Measurements from ENCODE around the gene VEPH1. TPM values are rescaled to one million over a fixed set of nuclear protein-coding genes. Genes with fewer than 3 reads are reported as not detected.

Gene VEPH1
- total RNA-seq, 1 donor from 2014 or later = 1.0 TPM

GRCh38 chr3:157508461-157508860, 5.2 kb upstream of the VEPH1 start:
- Histone ChIP-seq H3K27me3 (ENCODE audit: control insufficient read depth in 3 of 3, insufficient read depth in 3 of 3, low read length in 3 of 3) (no peaks in the 10 kb centered on the region), H3K27ac (ENCODE audit: low read depth, low read length) (no peak overlapping the region), H3K4me3 (ENCODE audit: low read length in 3 of 3) (no peak overlapping the region), H3K36me3 (ENCODE audit: control insufficient read depth in 3 of 3, insufficient read depth in 3 of 3, low read length in 3 of 3) (no peaks in the 10 kb centered on the region), H3K4me1 (ENCODE audit: control insufficient read depth in 3 of 3, insufficient read depth in 3 of 3, low read length in 3 of 3) (no peaks in the 10 kb centered on the region), H3K9me3 (ENCODE audit: control insufficient read depth in 3 of 3, low read length in 3 of 3) (no peaks in the 10 kb centered on the region), H3K9ac (ENCODE audit: low read depth in 1 of 3, low read length in 3 of 3) (no peak overlapping the region)

- H3K27me3 ChIP-seq (ENCODE audit: control insufficient read depth in 3 of 3, insufficient read depth in 3 of 3, low read length in 3 of 3) = peaks cover 0 to 10% (median 7%) of the 10 kb centered on the region in 3 donors
- H3K9me3 ChIP-seq (ENCODE audit: control insufficient read depth in 3 of 3, low read length in 3 of 3) = no peaks in the 10 kb centered on the region
- H3K4me1 ChIP-seq (ENCODE audit: control insufficient read depth in 3 of 3, insufficient read depth in 3 of 3, low read length in 3 of 3) = peaks cover 0 to 5% (median 3%) of the 10 kb centered on the region in 3 donors
- H3K4me3 ChIP-seq (ENCODE audit: low read length in 3 of 3) = no peak overlapping the region
- no peaks in the 10 kb centered on the region for H3K36me3 ChIP-seq (ENCODE audit: control insufficient read depth in 3 of 3, insufficient read depth in 3 of 3, low read length in 3 of 3)
- no peak overlapping the region for H3K27ac ChIP-seq (ENCODE audit: low read depth, low read length)
- no peak overlapping the region for H3K9ac ChIP-seq (ENCODE audit: low read depth in 1 of 3, low read length in 3 of 3)
These were observed 1.4 kb downstream of the VEPH1 start for GRCh38 chr3:157501863-157502262.

GRCh38 chr3:157500232-157500631, 3.0 kb downstream of the VEPH1 start:
- peak overlapping the region in 1 of 3 donors; percentile 17 for H3K4me3 ChIP-seq (ENCODE audit: low read length in 3 of 3)
- H3K27ac ChIP-seq (ENCODE audit: low read depth, low read length) = no peak overlapping the region
- no peak overlapping the region for H3K9ac ChIP-seq (ENCODE audit: low read depth in 1 of 3, low read length in 3 of 3)
- H3K4me1 ChIP-seq (ENCODE audit: control insufficient read depth in 3 of 3, insufficient read depth in 3 of 3, low read length in 3 of 3) = peaks cover 0 to 5% (median 3%) of the 10 kb centered on the region in 3 donors
- H3K27me3 ChIP-seq (ENCODE audit: control insufficient read depth in 3 of 3, insufficient read depth in 3 of 3, low read length in 3 of 3) = peaks cover 0 to 10% (median 7%) of the 10 kb centered on the region in 3 donors
- no peaks in the 10 kb centered on the region for H3K9me3 ChIP-seq (ENCODE audit: control insufficient read depth in 3 of 3, low read length in 3 of 3)
- H3K36me3 ChIP-seq (ENCODE audit: control insufficient read depth in 3 of 3, insufficient read depth in 3 of 3, low read length in 3 of 3) = no peaks in the 10 kb centered on the region

GRCh38 chr3:157499342-157499963, 3.8 kb downstream of the VEPH1 start:
- peak overlapping the region; percentile 44 to 56 (median 44) for H3K4me3 ChIP-seq (ENCODE audit: low read length in 3 of 3)

GRCh38 chr3:157498371-157498770, 4.8 kb downstream of the VEPH1 start:
- Histone ChIP-seq H3K27ac (ENCODE audit: low read depth, low read length) (no peak overlapping the region), H3K4me1 (ENCODE audit: control insufficient read depth in 3 of 3, insufficient read depth in 3 of 3, low read length in 3 of 3) (peaks cover 0 to 9% (median 5%) of the 10 kb centered on the region in 3 donors), H3K27me3 (ENCODE audit: control insufficient read depth in 3 of 3, insufficient read depth in 3 of 3, low read length in 3 of 3) (peaks cover 0 to 10% (median 7%) of the 10 kb centered on the region in 3 donors), H3K9me3 (ENCODE audit: control insufficient read depth in 3 of 3, low read length in 3 of 3) (no peaks in the 10 kb centered on the region), H3K4me3 (ENCODE audit: low read length in 3 of 3) (no peak overlapping the region), H3K9ac (ENCODE audit: low read depth in 1 of 3, low read length in 3 of 3) (no peak overlapping the region), H3K36me3 (ENCODE audit: control insufficient read depth in 3 of 3, insufficient read depth in 3 of 3, low read length in 3 of 3) (no peaks in the 10 kb centered on the region)

More at GRCh38 chr3:157499342-157499963, 3.8 kb downstream of the VEPH1 start:
- Histone ChIP-seq H3K36me3 (ENCODE audit: control insufficient read depth in 3 of 3, insufficient read depth in 3 of 3, low read length in 3 of 3) (no peaks in the 10 kb centered on the region), H3K27me3 (ENCODE audit: control insufficient read depth in 3 of 3, insufficient read depth in 3 of 3, low read length in 3 of 3) (peaks cover 0 to 10% (median 7%) of the 10 kb centered on the region in 3 donors), H3K9ac (ENCODE audit: low read depth in 1 of 3, low read length in 3 of 3) (peak overlapping the region in 2 of 3 donors; percentile 35 to 42), H3K9me3 (ENCODE audit: control insufficient read depth in 3 of 3, low read length in 3 of 3) (no peaks in the 10 kb centered on the region), H3K4me1 (ENCODE audit: control insufficient read depth in 3 of 3, insufficient read depth in 3 of 3, low read length in 3 of 3) (peaks cover 0 to 5% (median 3%) of the 10 kb centered on the region in 3 donors), H3K27ac (ENCODE audit: low read depth, low read length) (no peak overlapping the region)

GRCh38 chr3:157495846-157496245, 7.4 kb downstream of the VEPH1 start:
- H3K27me3 ChIP-seq (ENCODE audit: control insufficient read depth in 3 of 3, insufficient read depth in 3 of 3, low read length in 3 of 3) = peaks cover 0 to 10% (median 4%) of the 10 kb centered on the region in 3 donors
- no peaks in the 10 kb centered on the region for H3K9me3 ChIP-seq (ENCODE audit: control insufficient read depth in 3 of 3, low read length in 3 of 3)
- H3K36me3 ChIP-seq (ENCODE audit: control insufficient read depth in 3 of 3, insufficient read depth in 3 of 3, low read length in 3 of 3) = no peaks in the 10 kb centered on the region
- H3K9ac ChIP-seq (ENCODE audit: low read depth in 1 of 3, low read length in 3 of 3) = no peak overlapping the region
- peaks cover 0 to 9% (median 5%) of the 10 kb centered on the region in 3 donors for H3K4me1 ChIP-seq (ENCODE audit: control insufficient read depth in 3 of 3, insufficient read depth in 3 of 3, low read length in 3 of 3)
- no peak overlapping the region for H3K4me3 ChIP-seq (ENCODE audit: low read length in 3 of 3)
- no peak overlapping the region for H3K27ac ChIP-seq (ENCODE audit: low read depth, low read length)

- no peak overlapping the region for H3K4me3 ChIP-seq (ENCODE audit: low read length in 3 of 3)
- peaks cover 0 to 6% (median 2%) of the 10 kb centered on the region in 3 donors for H3K27me3 ChIP-seq (ENCODE audit: control insufficient read depth in 3 of 3, insufficient read depth in 3 of 3, low read length in 3 of 3)
- no peak overlapping the region for H3K9ac ChIP-seq (ENCODE audit: low read depth in 1 of 3, low read length in 3 of 3)
- H3K36me3 ChIP-seq (ENCODE audit: control insufficient read depth in 3 of 3, insufficient read depth in 3 of 3, low read length in 3 of 3) = no peaks in the 10 kb centered on the region
- no peak overlapping the region for H3K27ac ChIP-seq (ENCODE audit: low read depth, low read length)
- peaks cover 0 to 9% (median 5%) of the 10 kb centered on the region in 3 donors for H3K4me1 ChIP-seq (ENCODE audit: control insufficient read depth in 3 of 3, insufficient read depth in 3 of 3, low read length in 3 of 3)
- H3K9me3 ChIP-seq (ENCODE audit: control insufficient read depth in 3 of 3, low read length in 3 of 3) = no peaks in the 10 kb centered on the region
These were observed 8.5 kb downstream of the VEPH1 start for GRCh38 chr3:157494581-157495281.

GRCh38 chr3:157493627-157494550, 9.3 kb downstream of the VEPH1 start:
- H3K27me3 ChIP-seq (ENCODE audit: control insufficient read depth in 3 of 3, insufficient read depth in 3 of 3, low read length in 3 of 3) = no peaks in the 10 kb centered on the region
- H3K4me1 ChIP-seq (ENCODE audit: control insufficient read depth in 3 of 3, insufficient read depth in 3 of 3, low read length in 3 of 3) = peaks cover 0 to 6% (median 0%) of the 10 kb centered on the region in 3 donors
- no peak overlapping the region for H3K4me3 ChIP-seq (ENCODE audit: low read length in 3 of 3)
- H3K27ac ChIP-seq (ENCODE audit: low read depth, low read length) = no peak overlapping the region
- H3K9ac ChIP-seq (ENCODE audit: low read depth in 1 of 3, low read length in 3 of 3) = no peak overlapping the region
- no peaks in the 10 kb centered on the region for H3K36me3 ChIP-seq (ENCODE audit: control insufficient read depth in 3 of 3, insufficient read depth in 3 of 3, low read length in 3 of 3)
- no peaks in the 10 kb centered on the region for H3K9me3 ChIP-seq (ENCODE audit: control insufficient read depth in 3 of 3, low read length in 3 of 3)

GRCh38 chr3:157491136-157491535, 12.1 kb downstream of the VEPH1 start:
- Histone ChIP-seq H3K36me3 (ENCODE audit: control insufficient read depth in 3 of 3, insufficient read depth in 3 of 3, low read length in 3 of 3) (no peaks in the 10 kb centered on the region), H3K4me1 (ENCODE audit: control insufficient read depth in 3 of 3, insufficient read depth in 3 of 3, low read length in 3 of 3) (peaks cover 0 to 6% (median 0%) of the 10 kb centered on the region in 3 donors), H3K9ac (ENCODE audit: low read depth in 1 of 3, low read length in 3 of 3) (no peak overlapping the region), H3K27me3 (ENCODE audit: control insufficient read depth in 3 of 3, insufficient read depth in 3 of 3, low read length in 3 of 3) (no peaks in the 10 kb centered on the region), H3K4me3 (ENCODE audit: low read length in 3 of 3) (no peak overlapping the region), H3K9me3 (ENCODE audit: control insufficient read depth in 3 of 3, low read length in 3 of 3) (no peaks in the 10 kb centered on the region), H3K27ac (ENCODE audit: low read depth, low read length) (no peak overlapping the region)

Measured in skeletal muscle tissue (tissue), 4 donors.